Pancreas (tissue), 10 donors: Measurements from ENCODE around the gene MIPEP. TPM values are rescaled to one million over a fixed set of nuclear protein-coding genes. Genes with fewer than 3 reads are reported as not detected.

Experiments
- ATAC-seq, 4 donors: fragments of 200-7000 bp; cut with Tn5 transposase; one replicate each; pipeline versions ENCODE4 v1.8.0 to v1.9.1; 2020; ENCODE audit warnings: mild to moderate bottlenecking in 4 of 4, moderate library complexity in 4 of 4
- DNase-seq, 6 donors: peaks; one replicate each; pipeline ENCODE4 v3.0.0-alpha.2; 2020
- FAIRE-seq: peaks from 2 replicates; lab custom pipeline; 2012; peaks lifted over from hg19 to GRCh38; lab: Jason Lieb, UNC
- H3K27ac ChIP-seq, 4 donors: fragments of 200-600 bp; sonication (generic); 1 replicate in 3 of 4; 2 replicates in 1 of 4; pipeline versions ENCODE4 v1.5.0 to v1.8.0; 2020
- H3K27me3 ChIP-seq, 4 donors: fragments of 200-600 bp; one replicate each; pipeline ENCODE4 v1.8.0; 2021
- H3K36me3 ChIP-seq, 3 donors: fragments of 200-600 bp; sonication (generic) in 1 of 3; one replicate each; pipeline versions ENCODE4 v1.5.0 to v1.8.0; 2020 to 2021
- H3K4me1 ChIP-seq, 3 donors: fragments of 200-600 bp; one replicate each; pipeline ENCODE4 v1.8.0; 2021
- H3K4me3 ChIP-seq, 4 donors: fragments of 200-600 bp; sonication (generic) in 2 of 4; one replicate each; pipeline versions ENCODE4 v1.5.0 to v1.8.0; 2020 to 2021
- H3K9me3 ChIP-seq, 4 donors: fragments of 200-600 bp; one replicate each; pipeline ENCODE4 v1.8.0; 2021
- CTCF ChIP-seq, 4 donors: fragments of 200-600 bp; sonication (generic) in 3 of 4; IDR thresholded peaks; one replicate each; pipeline versions ENCODE4 v1.5.0 to v1.8.0; 2021; ENCODE audit warnings: antibody characterized with exemption in 4 of 4
- WGBS, 2 donors: extraction: QIAGEN DNeasy Blood & Tissue Kit; methylation state at CpG; one replicate each; pipeline ENCODE4 v1.1.7; 2013; 5-methylcytosine and 5-hydroxymethylcytosine counted together
- intact Hi-C, 3 donors: fragments of 100-400 bp; cut with DNase I; formaldehyde crosslinking; loops; one replicate each; pipeline versions ENCODE4 v1.11.1 to v1.14.2; 2022
- polyA plus RNA-seq, 2 donors: library from polyadenylated mRNA; stranded (reverse); fragments of 200-250 nt; gene quantifications; one replicate each; pipeline ENCODE4 v1.2.3, GENCODE V29; 2013
- total RNA-seq, 6 donors: library from RNA; stranded (reverse); fragmentation: NEBNext Ultra II Directional in 4 of 6; extraction: Animal tissue kit (Norgen Biotek cat#: 25700) in 4 of 6; gene quantifications; one replicate each; pipeline versions ENCODE4 v1.2.1 to v1.2.4, GENCODE V29; 2021 to 2023
- donor health status: healthy with polysubstance abuse.
- donor health status: DM: no; HTN: no; CAD: no; lungs with moderate emphysema.
- donor health status: DM: no; HTN: no; CAD: no.
- donor health status: control.
- donor health status: control.
- donor health status: Bipolar disorder and iron deficiency.
- donor health status: DM: yes; HTN: yes; CAD: no.
- donor health status: DM: no; HTN: no; CAD: no.
- donor health status: DM: no; HTN: no; CAD: no.
- donor health status: DM: yes; HTN: yes; CAD: no.

MIPEP gene
- total and polyA plus RNA-seq, 8 donors = 8.0 to 12.8 (median 10.6) TPM

DNA sequence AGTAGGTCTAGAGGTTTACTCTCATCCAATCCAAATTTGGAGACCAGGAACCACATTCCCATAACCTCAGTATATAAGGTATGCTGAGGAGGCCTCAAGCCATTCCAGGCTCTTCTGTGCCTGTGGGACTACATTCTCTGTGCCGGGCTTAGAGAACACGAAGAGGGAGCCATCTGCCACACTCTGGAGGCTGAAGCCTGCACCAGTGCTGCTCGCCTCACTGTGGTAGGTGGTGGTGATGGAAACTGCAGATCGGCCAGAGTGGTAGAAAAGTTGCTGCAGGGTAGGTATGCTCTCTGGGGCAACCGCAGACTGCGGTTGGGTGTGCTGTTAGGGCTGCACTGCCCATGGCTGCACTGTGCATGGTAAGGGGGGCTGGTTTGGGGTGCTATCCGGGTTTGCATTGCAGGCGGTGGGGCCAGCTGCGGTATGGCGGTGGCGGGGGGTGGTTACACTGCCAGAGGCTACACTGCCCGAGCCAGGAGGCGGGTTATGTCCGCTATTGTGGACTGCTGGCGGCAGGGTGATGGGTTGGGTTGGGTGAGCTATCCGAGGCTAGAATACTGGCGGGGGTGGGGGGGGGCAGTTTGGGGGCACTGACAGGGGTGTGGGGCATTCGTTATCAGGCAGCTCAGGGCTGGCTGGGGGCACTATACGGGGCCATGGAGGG lies 174.0 kb downstream of the MIPEP start:
- H3K27ac ChIP-seq = no peak overlapping the region
- no peak for DNase-seq
- H3K36me3 ChIP-seq = no peaks in the 10 kb centered on the region
- FAIRE-seq = no peak
- ATAC-seq = no peak
- no peaks in the 10 kb centered on the region for H3K9me3 ChIP-seq
- no peak for TF ChIP-seq CTCF (IDR thresholded peaks at IDR 0.05)
- no peaks in the 10 kb centered on the region for H3K4me1 ChIP-seq
- 65 to 82% methylated on average over 19 of the region's 19 CpGs for WGBS, 2 donors
- intact Hi-C loops = no loop called here
- H3K27me3 ChIP-seq = no peaks in the 10 kb centered on the region
- H3K4me3 ChIP-seq = no peak overlapping the region

DNA sequence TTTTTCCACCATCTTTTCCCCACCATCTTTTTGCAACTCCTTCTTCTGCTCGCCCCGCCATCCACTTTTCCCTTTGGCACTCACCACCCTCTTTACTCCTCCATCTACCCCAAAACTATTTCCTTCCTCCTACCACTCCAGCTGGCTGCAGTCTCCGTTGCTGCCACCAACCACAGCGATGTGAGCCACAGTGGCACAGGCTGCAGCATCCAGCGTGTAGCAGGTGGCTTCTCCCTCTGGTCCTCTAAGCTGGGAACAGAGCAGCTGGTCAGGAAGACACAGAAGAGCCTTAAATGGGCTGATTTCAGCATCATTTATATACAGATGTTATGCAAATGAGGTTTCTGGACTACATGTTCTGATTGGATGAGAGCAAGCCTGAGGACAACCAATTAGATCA lies 174.5 kb downstream of the MIPEP start:
- WGBS, 2 donors = 57 to 83% methylated on average over 5 of the region's 5 CpGs
- TF ChIP-seq CTCF (IDR thresholded peaks at IDR 0.05) = no peak

GRCh38 chr13:23711355-23711754 lies 177.8 kb downstream of the MIPEP start:
- intact Hi-C loops = no loop called here
- no peak for DNase-seq
- FAIRE-seq = no peak
- Histone ChIP-seq H3K4me1 (no peaks in the 10 kb centered on the region), H3K27me3 (no peaks in the 10 kb centered on the region), H3K4me3 (no peak overlapping the region), H3K36me3 (no peaks in the 10 kb centered on the region), H3K9me3 (no peaks in the 10 kb centered on the region), H3K27ac (no peak overlapping the region)
- ATAC-seq = no peak
- 85% methylated on average over 3 of the region's 3 CpGs for WGBS, 2 donors
- TF ChIP-seq CTCF (IDR thresholded peaks at IDR 0.05) = no peak

More for the DNA sequence above, 174.5 kb downstream of the MIPEP start:
- H3K4me3 ChIP-seq = no peak overlapping the region
- intact Hi-C loops = no loop called here
- H3K4me1 ChIP-seq = no peaks in the 10 kb centered on the region
- no peak for FAIRE-seq
- no peak overlapping the region for H3K27ac ChIP-seq
- H3K27me3 ChIP-seq = no peaks in the 10 kb centered on the region
- no peaks in the 10 kb centered on the region for H3K36me3 ChIP-seq
- no peak for ATAC-seq
- H3K9me3 ChIP-seq = no peaks in the 10 kb centered on the region
- DNase-seq = no peak

GRCh38 chr13:23710366-23710765 lies 178.8 kb downstream of the MIPEP start:
- H3K4me3 ChIP-seq = no peak overlapping the region
- H3K27ac ChIP-seq = no peak overlapping the region
- H3K27me3 ChIP-seq = no peaks in the 10 kb centered on the region
- DNase-seq (no peak), ATAC-seq (no peak), FAIRE-seq (no peak)
- no peaks in the 10 kb centered on the region for H3K36me3 ChIP-seq
- no peaks in the 10 kb centered on the region for H3K4me1 ChIP-seq
- no peaks in the 10 kb centered on the region for H3K9me3 ChIP-seq
- no peak for TF ChIP-seq CTCF (IDR thresholded peaks at IDR 0.05)
- intact Hi-C loops = no loop called here
- 83 to 97% methylated on average over 1 of the region's 1 CpG for WGBS, 2 donors

GRCh38 chr13:23709536-23709935 lies 179.7 kb downstream of the MIPEP start:
- ATAC-seq = no peak
- no peak for FAIRE-seq
- H3K27ac ChIP-seq = no peak overlapping the region
- DNase-seq = no peak
- H3K4me1 ChIP-seq = no peaks in the 10 kb centered on the region
- intact Hi-C loops = no loop called here
- H3K36me3 ChIP-seq = no peaks in the 10 kb centered on the region
- no peak for TF ChIP-seq CTCF (IDR thresholded peaks at IDR 0.05)
- H3K9me3 ChIP-seq = no peaks in the 10 kb centered on the region
- no peaks in the 10 kb centered on the region for H3K27me3 ChIP-seq
- WGBS, 2 donors = 57 to 71% methylated on average over 1 of the region's 1 CpG
- no peak overlapping the region for H3K4me3 ChIP-seq
